ENCODE measurements around the gene LRRC74B.
A peak's percentile ranks its signal among the peaks of the same experiment; 100 is the strongest.

The LRRC74B gene

DNA sequence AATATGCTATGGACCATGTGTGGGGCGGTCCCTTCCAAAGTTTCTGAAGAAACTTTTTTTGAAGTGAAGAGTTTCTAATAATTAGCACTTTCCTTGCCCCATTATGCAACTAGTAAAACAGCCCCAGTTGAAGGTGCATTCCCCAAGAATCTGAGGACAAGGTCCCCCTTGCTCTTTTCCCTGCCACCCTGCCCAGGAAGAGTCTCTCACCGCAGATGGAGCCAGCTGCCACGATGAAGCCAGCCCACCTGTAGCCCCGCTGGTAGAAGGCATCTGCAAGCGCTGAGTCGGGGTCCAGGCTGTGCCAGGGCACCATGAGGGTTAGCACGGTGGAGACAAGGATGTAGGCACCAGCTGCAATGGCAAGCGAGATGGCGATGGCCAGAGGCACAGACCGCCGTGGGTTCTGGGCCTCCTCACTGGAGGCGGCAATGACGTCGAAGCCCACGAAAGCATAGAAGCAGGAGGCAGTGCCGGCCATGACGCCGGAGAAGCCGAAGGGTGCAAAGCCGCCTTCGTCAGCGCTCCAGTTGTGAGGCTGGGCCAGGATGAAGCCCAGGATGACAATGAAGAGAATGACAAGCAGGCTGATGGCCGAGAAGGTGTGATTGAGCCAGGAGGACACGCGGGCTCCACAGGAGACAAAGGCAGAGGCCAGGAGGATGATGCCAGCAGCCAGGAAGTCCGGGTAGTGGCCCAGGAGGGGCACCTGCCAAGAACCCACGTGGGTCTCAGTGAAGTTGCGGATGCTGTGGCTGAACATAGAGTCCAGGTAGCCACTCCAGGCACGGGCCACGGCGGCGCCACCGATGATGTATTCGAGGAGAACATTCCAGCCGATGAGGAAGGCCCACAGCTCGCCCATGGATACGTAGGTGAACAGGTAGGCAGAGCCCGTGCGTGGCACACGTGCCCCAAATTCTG lies 14.9 kb upstream of the LRRC74B start:
- peak; percentile 65 for DNase-seq (ENCODE audit: low spot score)
- Histone ChIP-seq H3K4me3 (peak overlapping the region; percentile 78), H3K27ac (no peak overlapping the region)
- TF ChIP-seq, protein P1, sequence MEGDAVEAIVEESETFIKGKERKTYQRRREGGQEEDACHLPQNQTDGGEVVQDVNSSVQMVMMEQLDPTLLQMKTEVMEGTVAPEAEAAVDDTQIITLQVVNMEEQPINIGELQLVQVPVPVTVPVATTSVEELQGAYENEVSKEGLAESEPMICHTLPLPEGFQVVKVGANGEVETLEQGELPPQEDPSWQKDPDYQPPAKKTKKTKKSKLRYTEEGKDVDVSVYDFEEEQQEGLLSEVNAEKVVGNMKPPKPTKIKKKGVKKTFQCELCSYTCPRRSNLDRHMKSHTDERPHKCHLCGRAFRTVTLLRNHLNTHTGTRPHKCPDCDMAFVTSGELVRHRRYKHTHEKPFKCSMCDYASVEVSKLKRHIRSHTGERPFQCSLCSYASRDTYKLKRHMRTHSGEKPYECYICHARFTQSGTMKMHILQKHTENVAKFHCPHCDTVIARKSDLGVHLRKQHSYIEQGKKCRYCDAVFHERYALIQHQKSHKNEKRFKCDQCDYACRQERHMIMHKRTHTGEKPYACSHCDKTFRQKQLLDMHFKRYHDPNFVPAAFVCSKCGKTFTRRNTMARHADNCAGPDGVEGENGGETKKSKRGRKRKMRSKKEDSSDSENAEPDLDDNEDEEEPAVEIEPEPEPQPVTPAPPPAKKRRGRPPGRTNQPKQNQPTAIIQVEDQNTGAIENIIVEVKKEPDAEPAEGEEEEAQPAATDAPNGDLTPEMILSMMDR (IDR thresholded peaks at IDR 0.05) = no peak

- Histone ChIP-seq H3K4me3 (peak overlapping the region; percentile 78), H3K27ac (no peak overlapping the region)
- TF ChIP-seq, protein P1 (IDR thresholded peaks at IDR 0.05) = no peak
- DNase-seq (ENCODE audit: low spot score) = peak; percentile 71
Observed at GRCh38 chr22:21031545-21032036, 14.2 kb upstream of the LRRC74B start.

DNA sequence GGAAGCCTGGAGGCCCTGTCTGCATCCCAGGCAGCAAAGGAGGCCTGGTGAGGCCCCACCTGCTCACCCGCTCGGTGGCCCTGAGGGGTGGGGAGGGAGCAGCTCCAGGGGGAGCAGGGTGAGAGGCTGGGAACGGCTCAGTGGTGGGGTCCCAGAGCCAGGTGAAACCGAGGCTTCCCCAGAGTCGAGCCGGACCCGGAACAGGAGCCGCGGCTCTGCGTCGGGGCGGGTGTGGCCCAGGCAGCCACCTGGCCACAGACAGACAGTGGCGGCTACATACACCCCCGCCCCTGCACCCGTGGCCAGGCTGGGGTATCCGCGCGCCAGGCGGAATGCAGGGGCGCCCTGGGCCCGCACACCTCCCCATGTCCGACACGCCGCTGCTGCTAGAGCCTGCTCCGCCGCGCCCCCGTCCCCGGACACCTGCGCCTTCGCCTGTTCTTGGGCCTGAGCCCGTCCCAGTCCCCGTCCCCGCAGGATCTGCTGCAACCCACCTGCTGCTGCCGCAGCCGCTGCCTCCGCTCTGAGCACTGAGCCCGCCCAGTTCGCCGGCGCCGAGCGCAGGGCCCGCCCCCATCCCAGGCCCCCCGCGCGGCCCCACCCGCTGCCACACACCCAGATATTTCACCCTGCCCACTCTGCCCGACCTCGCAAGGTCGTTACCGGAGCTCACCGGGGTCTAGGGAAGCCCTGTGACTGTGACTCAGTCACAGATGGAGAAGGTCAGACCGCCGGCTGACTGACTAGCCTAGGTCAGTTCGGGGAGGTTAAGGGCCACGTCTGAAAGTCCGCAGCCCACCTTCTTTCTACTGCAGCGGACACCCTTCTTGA lies 13.5 kb upstream of the LRRC74B start, which contains the start of gene SLC7A4:
TSS of gene SLC7A4 (minus strand) at position 525 of the 831 bp plus-strand sequence. CDS start 749 bp downstream, outside the sequence.
- H3K4me3 ChIP-seq = peak within 1 kb of the TSS; percentile 78
- DNase-seq (ENCODE audit: low spot score) = no peak
- TF ChIP-seq, protein P1 (IDR thresholded peaks at IDR 0.05) = no peak
- H3K27ac ChIP-seq = peak within 1 kb of the TSS in 1 of 2 donors; percentile 33

- DNase-seq (ENCODE audit: low spot score) = no peak
- H3K27ac ChIP-seq = peak overlapping the region in 1 of 2 donors; percentile 33
- peak overlapping the region; percentile 78 for H3K4me3 ChIP-seq
- TF ChIP-seq, protein P1 (IDR thresholded peaks at IDR 0.05) = no peak
Observed at GRCh38 chr22:21032868-21033688, 12.7 kb upstream of the LRRC74B start.

GRCh38 chr22:21033895-21034294 lies 11.9 kb upstream of the LRRC74B start:
- no peak overlapping the region for H3K4me3 ChIP-seq
- DNase-seq (ENCODE audit: low spot score) = no peak
- no peak overlapping the region for H3K27ac ChIP-seq
- TF ChIP-seq, protein P1 (IDR thresholded peaks at IDR 0.05) = no peak

- no peak for DNase-seq (ENCODE audit: low spot score)
- no peak overlapping the region for H3K27ac ChIP-seq
Observed at GRCh38 chr22:21034989-21035388, 10.8 kb upstream of the LRRC74B start.

More at GRCh38 chr22:21034989-21035388, 10.8 kb upstream of the LRRC74B start:
- TF ChIP-seq, protein P1 (IDR thresholded peaks at IDR 0.05) = no peak
- H3K4me3 ChIP-seq = no peak overlapping the region

Measured in coronary artery (tissue), 2 donors.